ENCODE data around the gene PSMD9.
"Not testable (repeated sequence)": the region's sequence is repeated elsewhere in the genome, so short reads cannot be mapped to it uniquely, and the experiment has no call there.

PSMD9 gene

DNA sequence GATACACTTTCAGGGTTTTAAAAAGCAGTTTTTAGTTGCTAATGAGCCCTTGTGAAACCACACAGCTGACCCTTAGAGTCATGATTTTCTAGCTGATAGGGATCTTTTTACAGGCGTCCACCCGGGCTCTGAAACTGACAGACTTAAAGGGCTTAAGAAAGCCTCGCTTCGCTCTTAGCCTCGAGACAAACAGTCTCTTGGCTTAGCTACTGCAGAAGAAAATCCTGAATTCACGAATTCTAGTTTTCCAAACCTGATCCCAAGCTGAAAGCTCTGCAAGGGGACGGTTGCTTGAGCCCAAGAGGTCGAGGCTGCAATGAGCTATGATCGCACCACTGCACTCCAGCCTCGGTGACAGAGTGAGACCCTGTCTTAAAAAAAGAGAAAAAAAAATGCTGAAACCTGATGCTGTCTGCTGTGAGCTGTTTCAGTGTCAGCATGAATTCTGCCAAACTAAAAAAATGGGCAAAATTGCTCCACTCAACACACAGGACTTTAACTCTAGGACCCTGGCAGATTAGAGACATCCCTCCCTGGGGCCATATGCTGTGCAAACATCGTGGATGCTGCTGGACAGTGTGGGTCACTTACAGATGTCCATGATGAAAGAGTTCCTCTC is 26.8 kb upstream of the PSMD9 start:
- no peak for TF ChIP-seq CTCF (conservative IDR thresholded peaks at IDR 0.05; ENCODE audit: low read length)
- 0 out of 2 replicates have a peak overlapping the region, but pooled peaks have one; percentile 5 for H3K4me3 ChIP-seq (ENCODE audit: low read length)
- peak; percentile 18 for DNase-seq (ENCODE audit: low read depth)

DNA sequence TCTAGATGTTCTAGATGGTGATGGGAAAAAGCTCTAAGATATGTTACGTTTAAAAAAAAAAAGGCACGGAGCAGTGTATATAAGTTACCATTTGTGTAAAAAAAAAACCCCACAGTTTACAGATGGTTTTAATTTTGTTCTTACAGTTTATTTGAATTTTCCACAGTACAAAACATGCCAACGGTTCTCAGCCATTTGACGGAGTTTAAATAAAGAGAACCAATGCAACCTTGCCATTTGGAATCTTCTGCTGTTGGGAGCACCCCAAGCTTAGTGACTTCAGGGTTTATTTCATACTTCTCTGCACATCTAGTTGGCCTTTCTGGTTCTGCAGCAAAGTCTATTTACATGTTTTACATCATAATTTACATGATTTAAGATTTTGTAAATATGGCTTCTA is 22.3 kb upstream of the PSMD9 start:
- TF ChIP-seq CTCF (conservative IDR thresholded peaks at IDR 0.05; ENCODE audit: low read length): no peak
- H3K4me3 ChIP-seq (ENCODE audit: low read length): no peak overlapping the region
- DNase-seq (ENCODE audit: low read depth): no peak

GRCh38 chr12:121869229-121869628 is 19.4 kb upstream of the PSMD9 start:
- not testable (repeated sequence) for H3K4me3 ChIP-seq (ENCODE audit: low read length); DNase-seq (ENCODE audit: low read depth)

DNA sequence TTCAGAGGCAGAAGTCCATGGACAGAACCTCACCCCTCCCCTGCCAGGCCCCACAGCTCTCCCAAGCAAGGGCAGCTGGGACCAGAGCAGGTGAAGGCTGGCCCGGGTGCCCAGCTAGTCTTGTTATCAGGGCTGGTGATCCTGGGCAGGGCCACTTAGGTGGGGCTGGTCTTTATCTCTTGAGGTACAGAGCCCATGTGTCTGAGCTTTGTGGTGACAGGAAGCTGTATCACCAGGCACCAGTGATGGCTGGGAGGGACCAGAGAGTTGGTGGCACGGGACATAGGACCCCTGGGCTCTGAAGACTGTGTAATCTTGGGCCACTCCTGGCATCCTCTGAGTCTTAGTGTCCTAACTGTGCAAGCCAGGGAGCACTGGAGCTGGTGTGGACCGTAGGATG is 17.1 kb upstream of the PSMD9 start:
- no peak for DNase-seq (ENCODE audit: low read depth)
- TF ChIP-seq CTCF (conservative IDR thresholded peaks at IDR 0.05; ENCODE audit: low read length): no peak
- no peak overlapping the region for H3K4me3 ChIP-seq (ENCODE audit: low read length)

GRCh38 chr12:121872546-121873215 is 15.9 kb upstream of the PSMD9 start:
- peak; percentile 94 for DNase-seq (ENCODE audit: low read depth)
- no peak overlapping the region for H3K4me3 ChIP-seq (ENCODE audit: low read length)
- TF ChIP-seq CTCF (conservative IDR thresholded peaks at IDR 0.05; ENCODE audit: low read length): no peak

DNA sequence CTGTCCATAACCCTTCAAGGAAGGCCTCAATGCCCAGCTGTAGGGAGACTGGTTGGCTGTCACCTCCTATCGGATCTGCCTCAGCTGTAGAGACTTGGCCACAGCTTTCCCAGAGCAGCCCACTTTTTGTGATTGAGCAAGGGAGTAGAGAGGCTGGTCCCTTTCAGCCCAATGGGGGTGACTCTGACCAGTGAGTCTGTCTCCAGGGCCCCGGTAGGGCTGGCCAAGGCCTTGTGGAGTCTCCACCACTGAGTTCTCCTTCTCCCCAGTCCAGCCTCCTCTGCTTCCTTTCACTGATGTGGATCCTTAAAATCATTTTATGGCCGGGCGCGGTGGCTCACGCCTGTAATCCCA is 15.4 kb upstream of the PSMD9 start:
- no peak overlapping the region for H3K4me3 ChIP-seq (ENCODE audit: low read length)
- TF ChIP-seq CTCF (conservative IDR thresholded peaks at IDR 0.05; ENCODE audit: low read length): no peak
- no peak for DNase-seq (ENCODE audit: low read depth)

GRCh38 chr12:121874071-121874470 is 14.5 kb upstream of the PSMD9 start:
- no peak overlapping the region for H3K4me3 ChIP-seq (ENCODE audit: low read length)
- no peak for DNase-seq (ENCODE audit: low read depth)
- TF ChIP-seq CTCF (conservative IDR thresholded peaks at IDR 0.05; ENCODE audit: low read length): no peak
